ENCODE measurements around the gene PPP4R3A.
"Not testable (repeated sequence)": the region's sequence is repeated elsewhere in the genome, so short reads cannot be mapped to it uniquely, and the experiment has no call there.

The PPP4R3A gene

GRCh38 chr14:91438845-91439244, 71.3 kb downstream of the PPP4R3A start:
- FAIRE-seq (no peak), DNase-seq (ENCODE audit: insufficient read length, low spot score) (no peak)
- no peak for TF ChIP-seq CTCF (IDR thresholded peaks at IDR 0.05; ENCODE audit: insufficient read depth, missing control alignments)

- DNase-seq (ENCODE audit: insufficient read length, low spot score); FAIRE-seq: not testable (repeated sequence)
These were observed 73.8 kb downstream of the PPP4R3A start for GRCh38 chr14:91436266-91436665.

- no peak for DNase-seq (ENCODE audit: insufficient read length, low spot score)
- no peak for TF ChIP-seq CTCF (IDR thresholded peaks at IDR 0.05; ENCODE audit: insufficient read depth, missing control alignments)
- no peak for FAIRE-seq
These were observed 80.7 kb downstream of the PPP4R3A start for GRCh38 chr14:91429385-91429784.

GRCh38 chr14:91428931-91429330, 81.2 kb downstream of the PPP4R3A start:
- not testable (repeated sequence) for FAIRE-seq; DNase-seq (ENCODE audit: insufficient read length, low spot score)

- FAIRE-seq; DNase-seq (ENCODE audit: insufficient read length, low spot score): not testable (repeated sequence)
These were observed 84.6 kb downstream of the PPP4R3A start for GRCh38 chr14:91425531-91425944.

GRCh38 chr14:91424813-91425530, 85.1 kb downstream of the PPP4R3A start:
- DNase-seq (ENCODE audit: insufficient read length, low spot score) (no peak), FAIRE-seq (no peak)
- TF ChIP-seq CTCF (IDR thresholded peaks at IDR 0.05; ENCODE audit: insufficient read depth, missing control alignments) = no peak

- DNase-seq (ENCODE audit: insufficient read length, low spot score) = no peak
- no peak for TF ChIP-seq CTCF (IDR thresholded peaks at IDR 0.05; ENCODE audit: insufficient read depth, missing control alignments)
- FAIRE-seq = no peak
These were observed 89.4 kb downstream of the PPP4R3A start for GRCh38 chr14:91420686-91421085.

- DNase-seq (ENCODE audit: insufficient read length, low spot score) (no peak), FAIRE-seq (no peak)
- no peak for TF ChIP-seq CTCF (IDR thresholded peaks at IDR 0.05; ENCODE audit: insufficient read depth, missing control alignments)
These were observed 90.7 kb downstream of the PPP4R3A start for GRCh38 chr14:91419451-91419850.

- FAIRE-seq = no peak
- no peak for TF ChIP-seq CTCF (IDR thresholded peaks at IDR 0.05; ENCODE audit: insufficient read depth, missing control alignments)
These were observed 91.1 kb downstream of the PPP4R3A start for GRCh38 chr14:91419044-91419397.

More at GRCh38 chr14:91419044-91419397, 91.1 kb downstream of the PPP4R3A start:
- no peak for DNase-seq (ENCODE audit: insufficient read length, low spot score)

Data from D721Med (cell line).